H1 (cell line): ENCODE results near the gene PDE3A. TPM values are rescaled to one million over a fixed set of nuclear protein-coding genes. Genes with fewer than 3 reads are reported as not detected.

Experiments used
- CTCF ChIA-PET: fragments of 300-600 bp; sonication (Branson Sonifier 250); formaldehyde crosslinking; loops from one replicate; lab custom pipeline; 2021; ENCODE audit not compliant: partially characterized antibody; lab: Charles Lee
- POLR2A ChIA-PET: fragments of 300-600 bp; sonication (Branson Sonifier 250); formaldehyde crosslinking; loops from one replicate; lab custom pipeline; 2021; ENCODE audit warnings: inconsistent platforms; ENCODE audit not compliant: partially characterized antibody; lab: Charles Lee
- DNase-seq, 2 experiments: peaks; one replicate each; pipeline versions ENCODE4 v3.0.0 to v3.0.0-alpha.2; 2010 to 2022; ENCODE audit warnings: low spot score in 2 of 2, low read depth in 1 of 2, mixed read lengths in 1 of 2
- FAIRE-seq: peaks from 2 replicates; lab custom pipeline; 2011; peaks lifted over from hg19 to GRCh38; lab: Jason Lieb, UNC
- H2AFZ ChIP-seq: 2 replicates; pipeline ENCODE4 v1.8.1; 2012; ENCODE audit warnings: low read length, inconsistent platforms
- H2AK5ac ChIP-seq: 2 replicates; pipeline ENCODE4 v1.6.1; 2013; ENCODE audit warnings: low read depth, low read length
- H2BK120ac ChIP-seq: replicated peaks from 2 replicates; pipeline ENCODE3; 2013; ENCODE audit warnings: low read depth, low read length, inconsistent platforms
- H2BK12ac ChIP-seq: 2 replicates; pipeline ENCODE4 v1.6.1; 2013; ENCODE audit warnings: low read depth, low read length
- H2BK15ac ChIP-seq: 2 replicates; pipeline ENCODE4 v1.6.1; 2013; ENCODE audit warnings: low read length
- H2BK20ac ChIP-seq: 2 replicates; pipeline ENCODE4 v1.6.1; 2013; ENCODE audit warnings: low read length
- H2BK5ac ChIP-seq: 2 replicates; pipeline ENCODE4 v1.6.1; 2013; ENCODE audit warnings: low read depth, low read length
- H3K14ac ChIP-seq: 2 replicates; pipeline ENCODE4 v1.6.1; 2013; ENCODE audit warnings: inconsistent platforms; ENCODE audit not compliant: insufficient read length
- H3K18ac ChIP-seq: 2 replicates; pipeline ENCODE4 v1.6.1; 2013; ENCODE audit warnings: low read length; ENCODE audit errors: extremely low read depth
- H3K23ac ChIP-seq: 2 replicates; pipeline ENCODE4 v1.6.1; 2013; ENCODE audit warnings: inconsistent platforms; ENCODE audit not compliant: insufficient read length
- H3K23me2 ChIP-seq: 2 replicates; pipeline ENCODE4 v1.6.1; 2013; ENCODE audit warnings: low read depth, low read length
- H3K27ac ChIP-seq: 2 replicates; pipeline ENCODE4 v1.6.1; 2011; ENCODE audit warnings: low read depth, low read length, inconsistent platforms
- H3K27me3 ChIP-seq, 4 experiments: replicated peaks in 1 of 4; 1 replicate in 1 of 4; 2 replicates in 3 of 4; pipeline versions ENCODE4 v1.6.1 to v1.8.1; 2011 to 2013; ENCODE audit warnings: low read length in 3 of 4, mild to moderate bottlenecking in 3 of 4, inconsistent platforms in 2 of 4, mixed read lengths in 2 of 4, moderate library complexity in 1 of 4; ENCODE audit not compliant: control insufficient read depth in 3 of 4, insufficient read depth in 3 of 4; ENCODE audit errors: extremely low read depth in 1 of 4
- H3K36me3 ChIP-seq, 4 experiments: 2 replicates each; pipeline versions ENCODE4 v1.6.1 to v1.8.1; 2011 to 2013; ENCODE audit warnings: mild to moderate bottlenecking in 4 of 4, low read length in 3 of 4, moderate library complexity in 2 of 4, control low read depth in 1 of 4, inconsistent platforms in 1 of 4; ENCODE audit not compliant: insufficient read depth in 4 of 4, control insufficient read depth in 2 of 4
- H3K4ac ChIP-seq: replicated peaks from 2 replicates; pipeline ENCODE3; 2013; ENCODE audit warnings: low read length, low read depth, mixed read lengths, inconsistent platforms; ENCODE audit not compliant: insufficient read length
- H3K4me1 ChIP-seq, 4 experiments: replicated peaks in 1 of 4; 1 replicate in 1 of 4; 2 replicates in 3 of 4; pipeline versions ENCODE4 v1.6.1 to v1.8.1; 2011 to 2013; ENCODE audit warnings: low read length in 3 of 4, inconsistent platforms in 2 of 4, mixed read lengths in 1 of 4; ENCODE audit not compliant: insufficient read depth in 4 of 4, control insufficient read depth in 3 of 4
- H3K4me2 ChIP-seq, 2 experiments: 2 replicates each; pipeline versions ENCODE4 v1.6.1 to v1.8.1; 2011 to 2013; ENCODE audit warnings: low read depth in 2 of 2, low read length in 2 of 2, control low read depth in 1 of 2, inconsistent platforms in 1 of 2, mild to moderate bottlenecking in 1 of 2; ENCODE audit not compliant: insufficient read depth in 1 of 2
- H3K4me3 ChIP-seq, 4 experiments: fragments of 200-600, 300-600 bp in 1 of 4; sonication (generic), shearing (Covaris generic), sonication (Bioruptor Twin) in 1 of 4; 2 replicates each; pipeline versions ENCODE4 v1.5.1 to v1.8.1; 2011 to 2016; ENCODE audit warnings: low read length in 4 of 4, low read depth in 3 of 4, control low read depth in 2 of 4, inconsistent platforms in 2 of 4, mild to moderate bottlenecking in 2 of 4, mixed read lengths in 1 of 4, moderate library complexity in 1 of 4; ENCODE audit not compliant: insufficient read depth in 2 of 4; ENCODE audit errors: extremely low read depth in 1 of 4
- H3K56ac ChIP-seq: replicated peaks from 2 replicates; pipeline ENCODE3; 2013; ENCODE audit warnings: low read depth, mild to moderate bottlenecking, mixed read lengths, low read length, inconsistent platforms; ENCODE audit not compliant: insufficient read length
- H3K79me1 ChIP-seq: 2 replicates; pipeline ENCODE4 v1.6.1; 2013; ENCODE audit warnings: low read depth, low read length, control low read depth
- H3K79me2 ChIP-seq, 2 experiments: 2 replicates each; pipeline versions ENCODE4 v1.6.1 to v1.8.1; 2012 to 2013; ENCODE audit warnings: low read length in 2 of 2, mild to moderate bottlenecking in 2 of 2, inconsistent platforms in 1 of 2; ENCODE audit not compliant: insufficient read depth in 2 of 2, control insufficient read depth in 1 of 2
- H3K9ac ChIP-seq, 4 experiments: replicated peaks in 1 of 4; 1 replicate in 1 of 4; 2 replicates in 3 of 4; pipeline versions ENCODE4 v1.6.1 to v1.8.1; 2011 to 2013; ENCODE audit warnings: low read depth in 3 of 4, low read length in 3 of 4, control low read depth in 2 of 4, mild to moderate bottlenecking in 2 of 4, moderate library complexity in 2 of 4, inconsistent platforms in 1 of 4; ENCODE audit errors: extremely low read depth in 1 of 4
- H3K9me3 ChIP-seq, 2 experiments: 2 replicates each; pipeline versions ENCODE4 v1.6.1 to v1.8.1; 2012 to 2013; ENCODE audit warnings: mild to moderate bottlenecking in 2 of 2, moderate library complexity in 2 of 2, control low read depth in 1 of 2, inconsistent platforms in 1 of 2, low read depth in 1 of 2, low read length in 1 of 2, mixed read lengths in 1 of 2; ENCODE audit not compliant: insufficient read depth in 2 of 2
- H4K20me1 ChIP-seq, 2 experiments: replicated peaks in 1 of 2; 2 replicates each; pipeline versions ENCODE3 to v1.8.1; 2011 to 2013; ENCODE audit warnings: inconsistent platforms in 2 of 2, low read length in 2 of 2, mild to moderate bottlenecking in 1 of 2; ENCODE audit not compliant: insufficient read depth in 2 of 2, control insufficient read depth in 1 of 2
- H4K5ac ChIP-seq: 2 replicates; pipeline ENCODE4 v1.6.1; 2013; ENCODE audit warnings: low read length, low read depth, mixed read lengths, inconsistent platforms; ENCODE audit not compliant: insufficient read length
- H4K8ac ChIP-seq: 2 replicates; pipeline ENCODE4 v1.8.0; 2013; ENCODE audit warnings: mild to moderate bottlenecking, moderate library complexity, low read length, inconsistent platforms; ENCODE audit not compliant: insufficient read depth; ENCODE audit errors: extremely low read depth
- H4K91ac ChIP-seq: replicated peaks from 2 replicates; pipeline ENCODE3; 2013; ENCODE audit warnings: low read length, mixed read lengths, inconsistent platforms; ENCODE audit not compliant: insufficient read length
- CEBPB ChIP-seq: IDR thresholded peaks from 2 replicates; pipeline ENCODE4 v1.6.1; 2012; ENCODE audit warnings: low read depth, low read length
- CHD2 ChIP-seq: IDR thresholded peaks from 2 replicates; pipeline ENCODE4 v1.6.1; 2012; ENCODE audit warnings: low read length, improper control_type of control experiment
- GABPA ChIP-seq: IDR thresholded peaks from 2 replicates; pipeline ENCODE4 v1.6.1; 2011; ENCODE audit warnings: mild to moderate bottlenecking, low read length, moderate library complexity, borderline replicate concordance; ENCODE audit not compliant: insufficient read depth
- HDAC2 ChIP-seq, 2 experiments: fragments of 300-600 bp in 1 of 2; sonication (generic) in 1 of 2; IDR thresholded peaks; 2 replicates each; pipeline ENCODE4 v1.6.1; 2011 to 2012; ENCODE audit warnings: low read depth in 2 of 2, low read length in 2 of 2, mild to moderate bottlenecking in 2 of 2, moderate library complexity in 2 of 2, borderline replicate concordance in 1 of 2, inconsistent platforms in 1 of 2
- MAFK ChIP-seq: IDR thresholded peaks from 2 replicates; pipeline ENCODE4 v1.6.1; 2012; ENCODE audit warnings: low read depth, mild to moderate bottlenecking, improper control_type of control experiment, low read length
- PHF8 ChIP-seq: fragments of 200-600 bp; sonication (generic); conservative IDR thresholded peaks from 2 replicates; pipeline ENCODE4 v1.7.1; 2012; ENCODE audit warnings: low read depth, mild to moderate bottlenecking, inconsistent platforms, low read length, moderate library complexity
- RNF2 ChIP-seq: fragments of 200-900, 300-1000 bp; sonication (generic); IDR thresholded peaks from 2 replicates; pipeline ENCODE4 v1.7.1; 2016; ENCODE audit warnings: borderline replicate concordance, low read depth, mild to moderate bottlenecking, antibody characterized with exemption, low read length; ENCODE audit not compliant: poor library complexity, severe bottlenecking; ENCODE audit errors: missing control alignments
- SIN3A ChIP-seq, 2 experiments: IDR thresholded peaks in 1 of 2; conservative IDR thresholded peaks in 1 of 2; 2 replicates each; pipeline ENCODE4 v1.6.1; 2011 to 2012; ENCODE audit warnings: low read length in 2 of 2, improper control_type of control experiment in 1 of 2, low read depth in 1 of 2, mild to moderate bottlenecking in 1 of 2
- SP4 ChIP-seq: IDR thresholded peaks from 2 replicates; pipeline ENCODE4 v1.6.1; 2012; ENCODE audit warnings: low read length, inconsistent platforms
- TCF12 ChIP-seq: IDR thresholded peaks from 2 replicates; pipeline ENCODE4 v1.6.1; 2011; ENCODE audit warnings: low read depth, mild to moderate bottlenecking, low read length
- ZNF274 ChIP-seq: IDR thresholded peaks from 2 replicates; pipeline ENCODE4 v1.7.0; 2012; ENCODE audit warnings: low read length, borderline replicate concordance; ENCODE audit errors: extremely low read depth
- WGBS, 2 experiments: shearing (Covaris generic) in 1 of 2; methylation state at CpG; one replicate each; pipeline versions ENCODE4 v1.1.6 to v1.1.7; 2013 to 2015; ENCODE audit warnings: low lambda C conversion rate in 2 of 2, mixed read lengths in 2 of 2, inconsistent platforms in 1 of 2, low coverage in 1 of 2, missing lambda C conversion rate in 1 of 2; ENCODE audit not compliant: insufficient replicate concordance in 2 of 2, insufficient coverage in 1 of 2, insufficient read length in 1 of 2; ENCODE audit errors: extremely low coverage in 1 of 2, missing lambda C conversion rate in 1 of 2; 5-methylcytosine and 5-hydroxymethylcytosine counted together
- polyA plus RNA-seq, 7 experiments: library from polyadenylated mRNA; depleted of rRNA in 3 of 7; stranded (reverse) in 5 of 7; unstranded in 2 of 7; fragments of >200 nt in 5 of 7; fragments of 200-250 nt in 2 of 7; gene quantifications; 1 replicate in 5 of 7; 2 replicates in 1 of 7; 4 replicates in 1 of 7; pipeline versions ENCODE4 v1.2.1 to v1.2.3, GENCODE V29; 2011 to 2013; ENCODE audit warnings: missing spikeins in 2 of 7, mixed read lengths in 2 of 7
- total RNA-seq: library from RNA; stranded (reverse); fragmentation: NEBNext Ultra II Directional; extraction: Animal tissue kit (Norgen Biotek cat#: 25700); gene quantifications from 2 replicates; pipeline ENCODE4 v1.2.1, GENCODE V29; 2021
- TF ChIP-seq, protein P1 (sequence below): IDR thresholded peaks from 2 replicates; pipeline ENCODE4 v1.6.1; 2011; ENCODE audit warnings: low read length, improper control_type of control experiment

PDE3A gene
- total and polyA plus RNA-seq, 2 of the 8 experiments (the other 6 are each of a cell fraction or from before 2014, with no cell fraction given): 1.4 to 3.4 TPM

DNA sequence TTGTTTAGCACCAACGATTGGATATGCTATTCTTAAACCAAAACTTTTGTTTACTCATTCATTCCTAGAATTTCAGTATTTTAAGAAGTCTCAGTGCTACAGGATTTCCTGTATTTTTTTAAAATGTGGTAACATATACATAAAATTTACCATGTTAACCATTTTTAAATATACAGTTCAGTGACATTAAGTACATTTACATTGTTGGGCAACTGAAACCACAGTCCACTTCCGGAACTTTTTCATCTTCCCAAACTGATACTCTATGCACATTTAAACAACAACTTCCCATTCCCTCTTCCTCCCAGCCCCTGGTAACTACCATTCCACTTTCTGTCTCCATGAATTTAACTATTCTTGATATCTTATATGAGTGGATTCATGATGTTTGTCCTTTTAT lies 30.3 kb downstream of the PDE3A start:
- no peak overlapping the region for H2BK15ac ChIP-seq
- H4K91ac ChIP-seq: no peak overlapping the region
- H3K4me1 ChIP-seq: peaks cover 0 to 7% (median 2%) of the 10 kb centered on the region in 4 experiments; a peak in 4 of 7 replicates
- no peak overlapping the region for H3K14ac ChIP-seq
- no peak overlapping the region for H3K18ac ChIP-seq
- H3K56ac ChIP-seq: no peak overlapping the region
- ChIA-PET CTCF (interaction anchor here (1.8 kb wide), 1 partner anchor 9 kb away, joined by 5 read pairs; no protein-coding TSS in a partner anchor), POLR2A (no interaction called here)
- no peak overlapping the region for H4K5ac ChIP-seq
- no peak overlapping the region for H3K4me2 ChIP-seq
- no peak overlapping the region for H2AFZ ChIP-seq
- H2BK20ac ChIP-seq: no peak overlapping the region
- H3K23ac ChIP-seq: no peak overlapping the region
- no peak for TF ChIP-seq CEBPB
- TF ChIP-seq RNF2: no peak
- no peak for TF ChIP-seq PHF8
- no peak for TF ChIP-seq ZNF274
- TF ChIP-seq GABPA: no peak
- TF ChIP-seq TCF12: no peak
- no peak for TF ChIP-seq HDAC2 (IDR thresholded peaks at IDR 0.05; ENCODE audit: borderline replicate concordance in 1 of 2, low read depth in 2 of 2, low read length in 2 of 2)
- TF ChIP-seq, protein P1, sequence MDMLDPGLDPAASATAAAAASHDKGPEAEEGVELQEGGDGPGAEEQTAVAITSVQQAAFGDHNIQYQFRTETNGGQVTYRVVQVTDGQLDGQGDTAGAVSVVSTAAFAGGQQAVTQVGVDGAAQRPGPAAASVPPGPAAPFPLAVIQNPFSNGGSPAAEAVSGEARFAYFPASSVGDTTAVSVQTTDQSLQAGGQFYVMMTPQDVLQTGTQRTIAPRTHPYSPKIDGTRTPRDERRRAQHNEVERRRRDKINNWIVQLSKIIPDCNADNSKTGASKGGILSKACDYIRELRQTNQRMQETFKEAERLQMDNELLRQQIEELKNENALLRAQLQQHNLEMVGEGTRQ: no peak
- TF ChIP-seq SP4: no peak
- TF ChIP-seq MAFK: no peak
- TF ChIP-seq CHD2: no peak
- TF ChIP-seq SIN3A (conservative IDR thresholded peaks at IDR 0.05 in 1 of 2, IDR thresholded peaks at IDR 0.05 in 1 of 2; ENCODE audit: low read depth in 1 of 2, low read length in 2 of 2): no peak
- H3K27ac ChIP-seq: no peak overlapping the region
- no peak overlapping the region for H3K4ac ChIP-seq
- no peak overlapping the region for H2BK5ac ChIP-seq
- no peak overlapping the region for H2BK12ac ChIP-seq
- H3K9me3 ChIP-seq: no peaks in the 10 kb centered on the region
- H4K8ac ChIP-seq: no peak overlapping the region
- no peaks in the 10 kb centered on the region for H3K79me2 ChIP-seq
- H3K36me3 ChIP-seq: no peaks in the 10 kb centered on the region
- FAIRE-seq: no peak
- H3K4me3 ChIP-seq: no peak overlapping the region
- H3K79me1 ChIP-seq: no peaks in the 10 kb centered on the region
- no peaks in the 10 kb centered on the region for H3K23me2 ChIP-seq
- no peak overlapping the region for H2AK5ac ChIP-seq
- 92% methylated on average over 2 of the region's 2 CpGs; no CpG with 5 or more reads in 1 of the 2 experiments for WGBS, 2 experiments
- H3K9ac ChIP-seq: no peak overlapping the region
- no peaks in the 10 kb centered on the region for H3K27me3 ChIP-seq
- no peak for DNase-seq
- no peak overlapping the region for H2BK120ac ChIP-seq
- H4K20me1 ChIP-seq: no peaks in the 10 kb centered on the region
